Renal cortex interstitium (tissue), 11 donors: ENCODE data around the gene CTIF. TPM values are rescaled to one million over a fixed set of nuclear protein-coding genes. Genes with fewer than 3 reads are reported as not detected.

Source experiments
- DNase-seq, 11 donors: peaks; one replicate each; pipeline ENCODE4 v3.0.0-alpha.2; 2013; ENCODE audit warnings: low read depth in 9 of 11, low spot score in 4 of 11; ENCODE audit errors: extremely low read depth in 1 of 11
- polyA plus RNA-seq, 3 donors: library from polyadenylated mRNA; unstranded; fragments of 120-200 nt; gene quantifications; one replicate each; pipeline ENCODE4 v1.2.1, GENCODE V29; 2013; ENCODE audit not compliant: insufficient read length in 3 of 3

The CTIF gene
- polyA plus RNA-seq, 3 donors = 17.9 to 26.5 (median 22.6) TPM

DNA sequence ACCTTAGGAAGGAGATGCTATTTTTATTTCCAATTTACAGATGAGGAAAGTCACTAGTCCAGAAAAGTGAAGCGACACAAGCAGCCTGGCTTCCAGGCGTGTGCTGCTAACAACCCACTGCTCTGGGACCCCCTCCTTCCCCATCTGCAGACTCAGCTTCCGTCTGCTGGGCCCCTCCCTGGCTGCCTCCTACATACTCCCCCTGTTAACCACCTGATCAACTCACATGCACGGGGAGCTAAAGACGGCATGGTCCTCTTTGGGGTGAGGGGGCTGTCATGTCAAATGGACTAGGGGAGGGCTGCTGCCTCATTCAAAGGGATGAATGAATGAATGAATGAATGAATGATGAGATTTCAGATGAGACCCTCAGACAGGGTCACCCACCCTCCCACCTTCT, 184.2 kb downstream of the CTIF start:
- no peak for DNase-seq

DNA sequence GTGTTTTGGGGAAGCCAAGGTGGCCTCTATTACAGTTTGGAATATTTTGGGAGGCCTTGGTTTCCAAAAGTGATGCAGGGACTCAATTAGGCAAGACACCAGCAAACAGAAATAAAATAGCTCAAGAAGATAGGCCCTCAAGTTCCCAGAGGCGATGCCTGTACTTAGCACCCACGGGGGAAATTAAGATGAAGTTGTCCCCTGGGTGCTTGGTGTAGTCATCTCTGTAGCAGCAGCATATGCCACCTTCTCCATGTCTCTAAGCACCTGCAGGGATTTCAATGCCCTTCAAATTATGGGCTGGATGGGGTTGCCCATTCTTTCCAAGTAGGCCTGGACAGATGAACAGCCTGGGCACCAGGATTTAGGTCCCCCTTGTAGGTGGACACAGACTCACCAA, 185.0 kb downstream of the CTIF start:
- no peak for DNase-seq

DNA sequence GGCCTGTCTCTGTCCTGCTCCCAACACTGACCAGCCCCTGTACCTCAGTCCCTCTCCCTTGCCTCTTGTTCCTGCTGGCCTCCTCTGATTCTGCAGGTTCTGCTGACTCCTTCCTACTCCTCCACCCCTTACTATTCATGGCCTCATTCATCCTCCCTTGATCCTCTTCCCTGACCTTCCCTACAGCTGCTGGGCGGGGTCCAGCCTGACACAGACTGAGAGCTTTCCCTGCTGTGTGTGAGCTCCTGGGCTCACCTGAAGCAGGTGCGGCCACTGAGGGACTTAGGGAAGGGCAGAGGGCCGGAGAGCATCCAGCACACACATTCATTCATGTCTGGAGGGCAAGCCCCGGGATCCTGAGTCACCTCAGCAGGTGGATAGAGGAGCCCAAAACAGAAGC, 185.6 kb downstream of the CTIF start:
- no peak for DNase-seq

DNA sequence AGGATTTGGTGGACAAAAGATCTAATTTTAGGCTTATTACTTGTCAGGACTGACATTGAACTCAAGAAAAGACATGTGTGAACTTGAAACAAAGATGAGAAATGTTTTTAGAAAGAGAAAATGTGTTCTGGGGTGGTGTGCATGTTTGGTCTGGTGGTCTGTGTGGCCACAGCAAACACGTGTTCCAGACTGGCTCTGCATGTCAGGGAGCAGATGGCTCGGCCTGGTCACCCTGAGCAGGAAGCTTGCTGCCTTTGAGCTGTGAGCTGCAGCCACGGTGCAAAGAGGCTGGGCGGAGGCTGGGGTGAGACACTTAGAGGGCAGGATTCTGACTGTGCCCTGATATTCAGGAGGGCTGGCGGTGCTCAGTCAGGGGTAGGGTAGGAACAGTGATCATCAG, 186.1 kb downstream of the CTIF start:
- DNase-seq = no peak

GRCh38 chr18:48725562-48725961, 186.7 kb downstream of the CTIF start:
- DNase-seq = no peak

DNA sequence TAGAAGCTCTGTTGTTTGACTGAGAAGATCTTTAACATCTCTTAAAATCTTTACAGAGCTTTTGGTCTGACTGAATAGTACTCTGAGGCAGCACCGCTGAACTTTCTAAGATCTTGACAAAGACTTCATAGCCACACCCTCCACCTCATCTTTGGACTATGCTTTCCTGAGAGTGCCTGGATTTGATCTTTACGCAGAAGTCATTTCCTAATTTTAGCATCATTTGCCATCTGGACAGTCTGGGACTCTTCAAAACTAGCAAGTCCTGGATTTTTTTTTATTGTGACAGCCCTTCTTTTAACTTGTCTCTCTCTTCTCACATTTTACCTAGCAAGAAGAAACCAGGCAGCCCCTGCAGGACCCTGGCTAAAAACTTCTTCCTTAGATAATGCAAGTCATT, 188.8 kb downstream of the CTIF start:
- DNase-seq = no peak

DNA sequence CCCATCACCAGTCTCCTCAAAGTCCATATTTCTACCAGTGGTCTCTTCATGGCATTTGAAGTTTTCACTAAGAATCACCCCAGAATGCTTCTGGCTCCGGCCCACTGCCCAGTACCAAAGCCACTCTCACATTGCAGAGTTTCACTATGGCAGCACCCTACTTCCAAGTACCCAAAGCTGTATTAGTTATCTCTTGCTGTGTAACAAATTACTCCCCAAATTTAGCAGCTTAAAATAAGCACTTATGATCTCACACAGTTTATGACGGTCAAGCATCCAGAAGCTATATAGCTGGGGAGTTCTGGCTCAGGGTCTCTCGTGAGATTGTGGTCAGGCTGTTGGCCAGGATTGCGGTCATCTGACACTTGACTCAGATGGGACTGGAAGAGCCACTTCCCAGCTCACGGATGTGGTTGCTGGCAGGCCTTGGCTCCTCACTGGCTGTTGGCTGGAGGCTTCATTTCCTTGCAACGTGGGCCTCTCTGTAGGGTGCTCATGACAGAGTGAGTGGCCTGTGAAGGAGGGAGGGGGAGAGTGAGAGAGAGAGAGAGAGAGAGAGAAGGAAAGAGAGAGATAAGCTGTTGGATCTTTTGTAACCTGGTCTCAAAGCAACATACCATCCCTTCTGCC, 189.5 kb downstream of the CTIF start:
- DNase-seq = no peak

GRCh38 chr18:48729404-48729803, 190.6 kb downstream of the CTIF start:
- DNase-seq = no peak

GRCh38 chr18:48730010-48730409, 191.2 kb downstream of the CTIF start:
- DNase-seq = no peak

- DNase-seq = no peak
Measured at GRCh38 chr18:48732767-48733424, 194.1 kb downstream of the CTIF start.

- no peak for DNase-seq
Measured at GRCh38 chr18:48733643-48734253, 194.9 kb downstream of the CTIF start.

DNA sequence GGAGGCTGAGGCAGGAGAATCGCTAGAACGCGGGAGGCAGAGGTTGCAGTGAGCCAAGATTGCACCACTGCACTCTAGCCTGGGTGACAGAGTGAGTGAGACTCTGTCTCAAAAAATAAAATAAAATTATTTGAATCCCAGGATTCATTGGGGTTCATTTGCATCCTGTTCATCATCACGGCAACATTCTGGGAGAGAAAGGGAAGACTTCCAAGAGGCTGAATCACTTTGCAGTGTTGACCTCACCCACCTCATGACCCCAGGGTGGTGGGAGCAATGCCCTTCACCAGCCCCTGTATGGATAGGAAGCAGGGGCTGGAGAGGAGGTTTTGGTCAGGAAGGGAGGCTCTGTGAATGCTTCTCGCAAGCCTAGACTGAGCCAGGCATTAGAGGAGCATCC, 195.6 kb downstream of the CTIF start:
- DNase-seq = no peak

DNA sequence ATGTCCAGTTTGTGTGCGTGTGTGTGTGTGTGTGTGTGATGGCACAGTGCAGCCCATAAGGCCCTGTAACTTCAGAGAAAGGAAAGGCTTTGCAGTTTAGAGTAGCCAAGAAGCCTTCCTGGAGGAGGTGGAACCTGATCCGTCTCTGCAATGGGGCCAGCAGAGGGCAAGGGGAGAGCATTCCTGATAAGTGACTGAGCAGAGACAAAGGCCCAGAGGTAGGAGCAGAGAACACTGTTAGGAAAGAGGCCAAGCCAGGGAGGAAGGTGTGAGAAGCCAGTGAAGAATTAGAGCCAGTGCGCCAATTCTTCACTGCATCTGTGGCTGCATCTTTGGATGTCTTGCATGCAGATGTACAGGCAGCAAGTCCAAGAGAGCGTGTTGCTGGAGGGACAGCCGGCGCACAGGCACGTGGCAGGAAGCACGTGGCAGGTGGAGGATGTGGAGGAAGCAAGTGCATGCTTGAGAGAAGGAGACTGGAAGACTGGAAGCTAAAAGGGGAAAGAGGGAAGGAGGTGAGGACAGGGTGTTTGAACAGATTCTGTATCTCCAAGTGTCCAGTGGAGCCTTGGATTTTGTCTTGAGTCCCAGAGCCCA, 196.3 kb downstream of the CTIF start:
- DNase-seq = no peak

GRCh38 chr18:48735681-48736255, 196.9 kb downstream of the CTIF start:
- DNase-seq = peak in 1 of 11 donors; percentile 26

DNA sequence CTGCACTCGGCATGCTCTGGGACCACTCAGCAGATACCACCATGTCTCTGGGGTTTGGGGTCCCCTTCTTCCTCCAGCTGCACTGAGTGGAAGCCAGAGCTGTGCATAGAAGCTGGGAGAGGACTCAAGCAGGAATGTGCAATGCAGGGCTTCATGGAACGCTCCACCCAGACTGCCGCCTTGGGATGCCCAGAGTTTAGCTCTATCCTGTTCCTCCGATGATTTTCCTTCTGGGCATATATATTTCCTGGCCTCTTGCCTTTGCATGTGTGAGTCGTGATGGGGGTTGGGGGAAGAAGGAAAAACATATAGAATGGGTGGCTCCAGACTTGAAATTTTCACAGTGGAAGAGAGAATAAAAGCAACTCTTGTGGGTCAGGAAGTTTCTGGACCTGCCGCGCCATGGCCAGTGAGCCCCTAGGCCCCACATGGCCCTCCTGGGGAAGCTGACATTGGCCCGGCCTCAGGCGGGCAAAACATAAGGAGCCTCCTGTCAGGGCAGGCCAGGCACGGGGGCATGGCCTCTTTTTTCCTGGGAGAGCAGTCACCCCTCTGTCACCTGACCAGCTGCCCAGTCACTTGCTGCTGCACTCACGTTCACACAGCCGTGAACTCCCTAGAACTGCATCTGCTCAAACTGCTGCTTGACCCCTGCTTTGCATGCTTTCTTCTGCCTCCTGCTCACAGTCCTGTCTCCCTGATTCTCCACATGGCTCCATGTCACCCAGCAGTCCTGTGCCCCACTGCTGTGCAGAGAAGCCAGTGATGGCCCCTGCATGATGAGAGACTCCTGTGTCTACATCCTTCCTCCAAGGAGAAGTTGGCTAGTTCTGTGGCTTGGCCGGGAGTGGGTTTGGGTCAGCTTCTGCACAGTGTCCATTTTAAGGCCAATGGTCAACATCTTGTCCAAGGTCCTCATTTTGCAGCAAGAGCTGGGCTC, 197.8 kb downstream of the CTIF start:
- DNase-seq = no peak

GRCh38 chr18:48739266-48740067, 200.6 kb downstream of the CTIF start:
- DNase-seq = no peak

DNA sequence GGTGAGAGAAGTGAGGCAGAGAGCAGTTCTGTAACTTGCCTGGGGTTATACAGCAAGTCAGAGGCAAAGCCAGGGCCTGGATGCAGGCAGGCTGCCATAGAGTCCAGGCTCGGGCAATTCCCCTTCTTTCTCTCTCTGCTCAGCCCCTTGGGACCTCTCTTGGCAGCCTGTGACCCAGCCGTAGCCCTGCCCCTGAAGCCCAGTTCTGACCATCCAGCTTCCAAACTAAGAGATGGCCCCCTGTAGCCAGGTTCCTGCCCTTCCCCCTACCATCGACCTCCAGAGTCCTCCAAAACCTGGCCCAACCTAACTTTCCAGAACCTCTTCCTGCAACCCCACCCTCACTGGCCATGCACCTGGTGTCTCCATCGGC, 201.2 kb downstream of the CTIF start:
- DNase-seq = no peak

GRCh38 chr18:48740851-48741485, 202.1 kb downstream of the CTIF start:
- no peak for DNase-seq
